Ectodermal cell (in vitro differentiated cells): ENCODE measurements around the gene PARD6B.
"Not testable (repeated sequence)": the region's sequence is repeated elsewhere in the genome, so short reads cannot be mapped to it uniquely, and the experiment has no call there.

Source experiments
- H3K27ac ChIP-seq: 2 replicates; pipeline ENCODE4 v1.7.0; 2013; ENCODE audit warnings: mild to moderate bottlenecking, low read depth, low read length; ENCODE audit not compliant: insufficient read depth, poor library complexity, severe bottlenecking
- H3K27me3 ChIP-seq: 2 replicates; pipeline ENCODE4 v1.7.0; 2013; ENCODE audit warnings: mild to moderate bottlenecking, low read length; ENCODE audit not compliant: insufficient read depth, control insufficient read depth, poor library complexity, severe bottlenecking
- H3K36me3 ChIP-seq: one replicate; pipeline ENCODE4 v1.7.0; 2013; ENCODE audit warnings: low read length; ENCODE audit not compliant: control insufficient read depth, insufficient read depth
- H3K4me1 ChIP-seq: one replicate; pipeline ENCODE4 v1.7.0; 2013; ENCODE audit warnings: low read length; ENCODE audit not compliant: control insufficient read depth, insufficient read depth
- H3K4me3 ChIP-seq: 2 replicates; pipeline ENCODE4 v1.7.0; 2013; ENCODE audit warnings: low read depth, low read length, control low read depth; ENCODE audit not compliant: insufficient read depth
- H3K9me3 ChIP-seq: 2 replicates; pipeline ENCODE4 v1.7.0; 2013; ENCODE audit warnings: mild to moderate bottlenecking, low read length, moderate library complexity; ENCODE audit not compliant: control insufficient read depth
- WGBS, 2 experiments: methylation state at CpG; one replicate each; pipeline ENCODE4 v1.1.7; 2013; ENCODE audit warnings: missing lambda C conversion rate in 2 of 2; 5-methylcytosine and 5-hydroxymethylcytosine counted together

The PARD6B gene

DNA sequence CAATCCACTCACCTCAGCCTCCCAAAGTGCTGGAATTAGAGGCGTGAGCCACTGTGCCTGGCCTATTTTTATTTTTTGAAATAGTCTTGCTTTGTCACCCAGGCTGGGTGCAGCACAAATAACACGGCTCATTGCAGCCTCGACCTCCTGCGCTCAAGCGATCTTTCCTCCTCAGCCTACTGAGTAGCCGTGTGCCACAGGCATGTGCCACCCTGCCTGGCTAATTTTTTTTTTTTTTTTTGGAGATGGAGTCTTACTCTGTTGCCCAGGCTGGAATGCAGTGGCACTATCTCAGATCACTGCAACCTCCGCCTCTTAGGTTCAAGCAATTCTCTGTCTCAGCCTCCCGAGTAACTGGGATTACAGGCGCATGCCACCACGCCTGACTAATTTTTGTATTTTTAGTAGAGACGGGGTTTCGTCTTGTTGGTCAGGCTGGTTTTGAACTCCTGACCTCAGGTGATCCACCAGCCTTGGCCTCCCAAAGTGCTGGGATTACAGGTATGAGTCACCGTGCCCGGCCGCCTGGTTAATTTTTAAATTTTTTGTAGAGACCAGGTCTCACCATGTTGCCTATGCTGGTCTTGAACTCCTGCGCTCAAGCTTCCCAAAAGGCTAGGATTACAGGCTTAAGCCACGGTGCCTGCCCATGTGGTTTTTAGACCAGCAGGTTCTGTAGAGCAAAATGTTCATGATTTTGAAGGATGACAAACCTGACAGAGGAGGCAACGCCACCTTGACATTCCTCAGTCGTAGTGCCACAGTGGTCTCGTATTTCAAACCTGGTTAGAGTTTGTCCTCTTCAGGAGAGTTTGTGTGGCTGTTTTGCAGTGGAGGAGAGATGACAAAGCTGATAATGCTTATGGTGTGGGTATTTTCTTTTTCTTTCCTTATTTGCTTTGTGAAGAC lies 32.4 kb downstream of the PARD6B start:
- H3K9me3 ChIP-seq, H3K27ac ChIP-seq, H3K36me3 ChIP-seq, H3K4me3 ChIP-seq, H3K4me1 ChIP-seq, H3K27me3 ChIP-seq: not testable (repeated sequence)
- WGBS, 2 experiments: 91 to 92% methylated on average over 20 of the region's 20 CpGs

DNA sequence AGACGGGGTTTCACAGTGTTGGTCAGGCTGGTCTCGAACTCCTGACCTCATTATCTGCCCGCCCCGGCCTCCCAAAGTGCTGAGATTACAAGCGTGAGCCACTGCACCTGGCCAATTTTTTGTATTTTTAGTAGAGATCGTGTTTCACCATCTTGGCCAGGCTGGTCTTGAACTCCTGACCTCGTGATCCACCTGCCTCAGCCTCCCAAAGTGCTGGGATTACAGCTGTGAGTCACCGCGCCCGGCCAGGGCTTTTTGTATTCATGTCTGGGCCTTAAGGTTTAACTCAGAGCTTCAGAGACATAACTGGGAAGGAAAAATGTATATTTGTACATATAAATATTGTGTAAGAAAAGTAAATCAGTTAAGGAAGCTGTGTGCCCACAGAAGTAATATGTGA lies 33.9 kb downstream of the PARD6B start:
- H3K36me3 ChIP-seq, H3K27ac ChIP-seq, H3K4me3 ChIP-seq, H3K9me3 ChIP-seq, H3K4me1 ChIP-seq, H3K27me3 ChIP-seq: not testable (repeated sequence)
- WGBS, 2 experiments: 94% methylated on average over 10 of the region's 10 CpGs

GRCh38 chr20:50765674-50766073 lies 34.3 kb downstream of the PARD6B start:
- no peaks in the 10 kb centered on the region for H3K27me3 ChIP-seq
- H3K36me3 ChIP-seq: no peaks in the 10 kb centered on the region
- peaks cover 2% of the 10 kb centered on the region for H3K4me1 ChIP-seq
- no peak overlapping the region for H3K4me3 ChIP-seq
- no peaks in the 10 kb centered on the region for H3K9me3 ChIP-seq
- WGBS, 2 experiments: 78 to 100% methylated on average over 2 to 3 of the region's 3 CpGs
- no peak overlapping the region for H3K27ac ChIP-seq

DNA sequence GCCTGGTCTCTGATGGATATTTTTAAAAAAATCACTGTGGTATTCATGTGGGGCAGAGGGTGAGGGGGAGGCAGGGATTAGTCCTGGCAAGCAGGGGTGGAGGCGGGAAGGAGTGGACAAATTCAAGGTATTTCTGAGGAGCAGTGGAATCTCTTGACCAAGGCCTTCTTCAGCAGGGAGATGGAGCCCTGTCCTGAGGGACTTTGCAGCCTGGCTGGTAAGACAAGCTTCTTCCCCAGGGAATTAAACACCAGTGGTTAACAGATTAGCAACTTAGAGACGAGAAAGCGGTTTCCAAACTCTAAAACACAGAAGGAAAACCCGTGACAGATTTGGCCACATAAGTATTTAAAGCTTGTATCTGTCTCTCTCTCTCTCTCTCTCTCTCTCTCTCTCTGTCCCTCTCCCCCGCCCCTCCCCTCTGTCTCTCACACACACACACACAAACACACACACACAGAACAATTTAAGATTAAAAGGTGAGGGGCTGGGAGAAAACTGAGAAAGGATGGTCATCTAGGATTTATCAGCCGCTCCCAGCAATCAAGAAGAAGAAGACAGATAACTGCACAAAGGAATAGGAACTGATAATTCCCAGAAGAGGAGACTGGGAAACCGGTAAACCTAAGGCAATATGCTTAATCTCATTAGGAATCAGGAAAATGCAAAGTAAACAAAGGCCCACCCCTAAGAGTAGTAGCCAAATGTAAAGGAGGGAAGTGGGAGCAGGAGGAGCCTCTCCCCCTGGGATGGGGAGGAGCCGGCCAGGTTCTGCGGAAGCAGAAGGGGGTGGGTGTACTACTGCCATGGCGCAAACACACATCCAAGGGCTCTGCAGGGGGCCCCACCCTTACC lies 35.8 kb downstream of the PARD6B start:
- H3K4me3 ChIP-seq, H3K27ac ChIP-seq, H3K36me3 ChIP-seq, H3K27me3 ChIP-seq, H3K4me1 ChIP-seq, H3K9me3 ChIP-seq: not testable (repeated sequence)
- 53 to 64% methylated on average over 6 to 7 of the region's 10 CpGs for WGBS, 2 experiments

GRCh38 chr20:50768991-50769390 lies 37.6 kb downstream of the PARD6B start:
- H3K4me3 ChIP-seq, H3K27ac ChIP-seq: not testable (repeated sequence)
- 69 to 82% methylated on average over 5 of the region's 7 CpGs for WGBS, 2 experiments

DNA sequence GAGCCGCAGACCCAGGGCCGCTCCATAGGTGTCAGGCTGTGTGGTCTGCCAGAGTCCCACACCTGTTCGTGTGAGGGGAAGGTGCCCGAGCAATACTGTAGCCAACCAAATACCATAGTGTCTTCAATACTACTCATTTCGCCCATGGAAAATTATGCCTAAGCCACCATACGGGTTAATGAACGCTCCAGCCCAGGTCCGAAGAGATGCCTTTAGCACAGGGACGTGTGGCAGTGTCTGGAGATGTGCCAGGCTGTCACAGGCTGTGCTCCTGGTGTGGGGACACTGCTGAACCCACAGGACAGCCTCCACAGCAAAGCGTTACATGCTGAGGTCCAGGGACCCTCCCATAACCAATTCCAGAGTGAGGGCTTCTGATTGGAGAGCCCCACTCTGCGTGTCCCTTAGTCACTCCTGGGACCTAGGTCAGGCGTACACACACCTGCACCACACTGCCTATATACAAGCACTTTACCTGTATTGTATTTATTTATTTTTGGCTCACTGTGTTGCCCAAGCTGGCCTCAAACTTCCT lies 38.2 kb downstream of the PARD6B start:
- not testable (repeated sequence) for H3K27ac ChIP-seq, H3K36me3 ChIP-seq, H3K4me3 ChIP-seq, H3K9me3 ChIP-seq, H3K27me3 ChIP-seq, H3K4me1 ChIP-seq
- WGBS, 2 experiments: 93 to 94% methylated on average over 7 to 9 of the region's 12 CpGs

More at GRCh38 chr20:50768991-50769390, 37.6 kb downstream of the PARD6B start:
- H3K9me3 ChIP-seq, H3K36me3 ChIP-seq, H3K4me1 ChIP-seq, H3K27me3 ChIP-seq: not testable (repeated sequence)

DNA sequence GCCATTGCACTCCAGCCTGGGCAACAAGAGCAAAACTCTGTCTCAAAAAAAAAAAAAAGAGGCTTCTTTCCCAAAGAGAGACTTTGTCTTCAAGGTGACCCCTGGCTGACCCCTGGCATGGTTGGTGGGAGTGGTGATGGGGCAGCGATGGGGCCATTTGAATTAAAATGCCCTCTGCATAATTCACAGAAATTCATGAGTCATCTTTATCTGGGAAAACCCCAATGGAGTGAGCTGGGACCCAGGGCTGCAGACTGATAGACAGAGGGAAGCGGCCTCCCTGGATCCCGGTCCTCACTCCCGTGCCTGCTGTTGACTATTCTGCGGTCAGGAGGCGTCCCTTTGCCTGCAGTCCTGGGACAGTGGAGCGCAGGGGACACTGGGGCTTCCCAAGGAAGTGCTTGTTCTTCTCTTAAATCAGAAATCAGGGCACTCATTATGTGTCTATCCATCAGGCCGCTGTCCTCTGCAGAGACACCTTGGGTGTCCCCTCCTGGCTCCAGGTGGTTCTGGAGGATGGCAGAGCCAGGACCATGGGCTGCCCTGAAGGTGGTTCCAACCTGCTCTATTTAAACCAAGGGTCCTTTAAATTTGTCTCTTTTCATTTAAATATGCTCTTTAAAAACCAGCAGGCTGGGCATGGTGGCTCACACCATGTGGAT lies 40.2 kb downstream of the PARD6B start:
- not testable (repeated sequence) for H3K4me3 ChIP-seq, H3K9me3 ChIP-seq, H3K36me3 ChIP-seq, H3K4me1 ChIP-seq, H3K27ac ChIP-seq, H3K27me3 ChIP-seq
- WGBS, 2 experiments: 81 to 89% methylated on average over 4 to 5 of the region's 8 CpGs

DNA sequence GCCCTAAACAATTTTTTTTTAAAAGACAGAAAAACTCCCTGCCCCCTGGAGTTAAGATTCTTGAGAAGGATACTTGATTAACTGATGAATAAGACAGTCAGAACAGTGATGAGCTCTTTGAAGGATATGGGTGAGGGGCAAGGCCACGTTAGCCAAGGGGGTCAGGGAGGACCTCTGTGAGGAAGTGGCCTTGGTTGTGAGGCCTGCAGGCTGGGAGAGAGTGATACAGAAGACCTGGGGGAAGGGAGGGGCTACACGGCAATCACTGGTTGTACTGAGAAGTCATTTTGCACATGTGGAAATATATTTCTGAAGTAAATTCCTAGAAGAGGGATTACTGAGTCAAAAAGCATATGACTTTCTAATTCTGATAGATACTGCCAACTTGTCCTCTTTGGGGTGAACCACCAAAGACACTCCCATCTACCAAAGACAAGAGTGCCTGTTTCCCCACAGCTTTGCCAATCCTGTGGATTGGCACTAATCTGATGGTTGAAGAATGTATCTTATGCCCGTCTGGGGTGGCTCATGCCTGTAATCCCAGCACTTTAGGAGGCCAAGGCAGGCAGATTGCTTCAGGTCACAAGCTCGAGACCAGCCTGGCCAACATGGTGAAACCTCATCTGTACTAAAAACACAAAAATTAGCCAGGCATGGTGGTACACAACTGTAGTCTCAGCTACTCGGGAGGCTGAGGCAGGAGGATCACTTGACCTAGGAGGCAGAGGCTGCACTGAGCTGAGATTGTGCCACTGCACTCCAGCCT lies 41.2 kb downstream of the PARD6B start:
- H3K36me3 ChIP-seq: no peaks in the 10 kb centered on the region
- H3K4me3 ChIP-seq: no peak overlapping the region
- H3K9me3 ChIP-seq: no peaks in the 10 kb centered on the region
- no peaks in the 10 kb centered on the region for H3K4me1 ChIP-seq
- 85 to 86% methylated on average over 5 of the region's 5 CpGs for WGBS, 2 experiments
- H3K27me3 ChIP-seq: no peaks in the 10 kb centered on the region
- H3K27ac ChIP-seq: no peak overlapping the region

- H3K27ac ChIP-seq: no peak overlapping the region
- H3K4me1 ChIP-seq: no peaks in the 10 kb centered on the region
- H3K4me3 ChIP-seq: no peak overlapping the region
- no peaks in the 10 kb centered on the region for H3K27me3 ChIP-seq
- no peaks in the 10 kb centered on the region for H3K36me3 ChIP-seq
- 97 to 98% methylated on average over 3 of the region's 3 CpGs for WGBS, 2 experiments
- no peaks in the 10 kb centered on the region for H3K9me3 ChIP-seq
These were observed 43.1 kb downstream of the PARD6B start for GRCh38 chr20:50774515-50774914.
